Measurements from ENCODE around the gene SCFD2.

Gene SCFD2

DNA sequence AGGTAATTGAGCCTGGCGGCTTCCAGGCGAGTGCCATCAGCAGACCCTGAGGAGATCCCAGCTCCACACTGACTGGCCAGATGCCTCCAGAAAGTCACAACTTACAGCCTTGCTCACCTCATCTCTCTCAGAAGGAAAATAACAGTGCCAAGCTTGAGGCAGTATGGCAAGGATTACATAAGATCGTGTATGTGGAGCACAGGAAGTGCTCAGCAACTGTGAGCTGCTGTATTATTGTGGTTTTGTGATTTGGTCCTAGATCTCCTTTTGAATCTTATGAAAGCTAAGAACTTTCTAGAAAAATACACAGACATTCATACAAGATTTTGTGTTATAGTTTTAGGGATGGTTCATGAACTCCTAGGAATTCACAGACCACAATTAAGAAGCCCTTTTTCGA is 489.8 kb downstream of the SCFD2 start:
- TF ChIP-seq, protein P1, sequence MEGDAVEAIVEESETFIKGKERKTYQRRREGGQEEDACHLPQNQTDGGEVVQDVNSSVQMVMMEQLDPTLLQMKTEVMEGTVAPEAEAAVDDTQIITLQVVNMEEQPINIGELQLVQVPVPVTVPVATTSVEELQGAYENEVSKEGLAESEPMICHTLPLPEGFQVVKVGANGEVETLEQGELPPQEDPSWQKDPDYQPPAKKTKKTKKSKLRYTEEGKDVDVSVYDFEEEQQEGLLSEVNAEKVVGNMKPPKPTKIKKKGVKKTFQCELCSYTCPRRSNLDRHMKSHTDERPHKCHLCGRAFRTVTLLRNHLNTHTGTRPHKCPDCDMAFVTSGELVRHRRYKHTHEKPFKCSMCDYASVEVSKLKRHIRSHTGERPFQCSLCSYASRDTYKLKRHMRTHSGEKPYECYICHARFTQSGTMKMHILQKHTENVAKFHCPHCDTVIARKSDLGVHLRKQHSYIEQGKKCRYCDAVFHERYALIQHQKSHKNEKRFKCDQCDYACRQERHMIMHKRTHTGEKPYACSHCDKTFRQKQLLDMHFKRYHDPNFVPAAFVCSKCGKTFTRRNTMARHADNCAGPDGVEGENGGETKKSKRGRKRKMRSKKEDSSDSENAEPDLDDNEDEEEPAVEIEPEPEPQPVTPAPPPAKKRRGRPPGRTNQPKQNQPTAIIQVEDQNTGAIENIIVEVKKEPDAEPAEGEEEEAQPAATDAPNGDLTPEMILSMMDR (IDR thresholded peaks at IDR 0.05; ENCODE audit: low read length, missing control alignments): no peak
- H3K4me3 ChIP-seq (replicated peaks; ENCODE audit: low read depth, low read length): no peak overlapping the region
- DNase-seq (ENCODE audit: low read depth): no peak

- no peak overlapping the region for H3K4me3 ChIP-seq (replicated peaks; ENCODE audit: low read depth, low read length)
- no peak for DNase-seq (ENCODE audit: low read depth)
- TF ChIP-seq, protein P1 (IDR thresholded peaks at IDR 0.05; ENCODE audit: low read length, missing control alignments): no peak
Measured at GRCh38 chr4:52874948-52875347, 490.9 kb downstream of the SCFD2 start.

GRCh38 chr4:52873861-52874343 is 492.0 kb downstream of the SCFD2 start:
- TF ChIP-seq, protein P1 (IDR thresholded peaks at IDR 0.05; ENCODE audit: low read length, missing control alignments): no peak
- H3K4me3 ChIP-seq (replicated peaks; ENCODE audit: low read depth, low read length): no peak overlapping the region
- DNase-seq (ENCODE audit: low read depth): peak; percentile 41

DNA sequence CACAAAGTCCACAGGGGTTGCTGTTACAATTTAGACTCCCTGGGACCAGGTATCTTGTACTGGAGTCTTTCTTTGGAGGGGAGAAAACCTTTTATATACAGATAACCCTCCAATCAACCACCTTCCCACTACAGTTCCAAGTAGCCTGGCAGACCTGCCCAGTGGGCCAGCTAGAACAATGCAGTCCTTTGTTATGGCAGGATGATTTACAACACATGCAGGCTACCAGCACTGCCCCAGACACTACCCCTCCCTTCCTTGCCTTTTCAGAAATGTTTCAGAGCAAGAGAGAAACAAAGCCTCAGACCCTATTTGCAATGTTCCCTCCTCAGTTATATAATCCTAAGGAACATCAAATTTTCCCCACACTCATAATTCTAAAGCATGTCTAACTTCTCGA is 492.7 kb downstream of the SCFD2 start:
- DNase-seq (ENCODE audit: low read depth): no peak
- H3K4me3 ChIP-seq (replicated peaks; ENCODE audit: low read depth, low read length): no peak overlapping the region
- TF ChIP-seq, protein P1 (IDR thresholded peaks at IDR 0.05; ENCODE audit: low read length, missing control alignments): no peak

- TF ChIP-seq, protein P1 (IDR thresholded peaks at IDR 0.05; ENCODE audit: low read length, missing control alignments): no peak
- DNase-seq (ENCODE audit: low read depth): no peak
- H3K4me3 ChIP-seq (replicated peaks; ENCODE audit: low read depth, low read length): no peak overlapping the region
Measured at GRCh38 chr4:52870225-52870624, 495.6 kb downstream of the SCFD2 start.

- TF ChIP-seq, protein P1 (IDR thresholded peaks at IDR 0.05; ENCODE audit: low read length, missing control alignments): no peak
- no peak overlapping the region for H3K4me3 ChIP-seq (replicated peaks; ENCODE audit: low read depth, low read length)
- no peak for DNase-seq (ENCODE audit: low read depth)
Measured at GRCh38 chr4:52869656-52870055, 496.2 kb downstream of the SCFD2 start.

DNA sequence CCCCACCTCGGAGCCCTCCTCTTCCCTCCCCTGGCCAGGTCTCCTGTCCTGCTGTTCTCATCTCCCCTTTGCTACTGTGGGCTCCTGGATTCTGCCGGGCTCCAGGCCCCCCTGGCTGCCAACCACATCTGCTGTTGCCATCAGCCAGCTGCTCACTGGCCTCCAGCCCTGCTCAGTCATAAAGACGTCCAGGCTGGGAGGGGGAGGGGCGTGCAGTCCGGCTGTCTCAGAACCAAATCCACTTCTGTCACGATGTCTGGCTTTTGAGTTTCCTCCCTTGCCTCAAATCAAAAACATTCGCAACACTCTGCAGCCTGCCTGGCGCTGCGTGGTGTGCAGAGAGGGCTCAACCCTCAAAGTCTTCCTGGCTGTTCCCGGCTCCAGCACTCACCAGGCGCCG is 496.7 kb downstream of the SCFD2 start:
- TF ChIP-seq, protein P1 (IDR thresholded peaks at IDR 0.05; ENCODE audit: low read length, missing control alignments): no peak
- no peak overlapping the region for H3K4me3 ChIP-seq (replicated peaks; ENCODE audit: low read depth, low read length)
- peak; percentile 45 for DNase-seq (ENCODE audit: low read depth)

All from fibroblast of pulmonary artery (primary cell).